ENCODE measurements around the gene TRPM5.

The TRPM5 gene

DNA sequence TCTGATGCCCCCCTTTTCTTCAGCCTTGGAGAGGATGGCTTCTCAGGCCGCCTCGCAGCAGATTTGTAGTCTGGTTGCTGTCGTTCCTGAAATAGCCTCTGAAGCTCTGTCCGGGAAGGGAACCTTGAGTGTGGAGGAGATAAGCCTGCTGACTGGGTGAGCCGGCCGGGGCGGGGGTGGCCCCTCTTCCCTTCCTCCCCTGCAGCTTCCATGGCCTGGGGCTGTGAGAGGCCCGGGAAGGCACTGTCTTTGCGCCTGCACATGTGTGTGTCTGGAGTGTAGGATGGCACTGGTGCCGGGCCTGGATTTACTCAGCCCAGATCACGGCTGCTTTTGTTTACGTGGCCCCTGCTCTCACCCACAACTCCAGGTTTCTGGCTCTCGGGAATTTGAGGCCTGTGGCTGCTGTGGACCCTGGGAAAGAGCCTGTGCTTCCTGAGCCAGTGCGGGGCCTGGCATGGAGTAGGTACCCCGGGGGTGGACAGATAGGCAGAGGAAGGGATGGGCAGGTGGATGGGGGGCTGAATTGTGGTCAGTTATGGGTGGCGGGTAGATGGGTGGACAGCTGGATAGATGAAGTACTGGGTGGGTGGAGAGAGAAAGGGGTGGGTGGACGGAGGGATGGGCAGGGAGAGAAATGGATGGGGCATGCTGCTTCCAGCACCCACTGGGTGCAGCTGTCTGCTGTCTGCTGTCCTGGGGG, 17.1 kb upstream of the TRPM5 start:
- Histone ChIP-seq H3K9me3 (ENCODE audit: control insufficient read depth in 1 of 2, low read length in 2 of 2) (no peaks in the 10 kb centered on the region), H3K27ac (ENCODE audit: low read length) (no peak overlapping the region), H3K27me3 (ENCODE audit: low read depth, low read length) (no peaks in the 10 kb centered on the region), H3K4me1 (ENCODE audit: control insufficient read depth in 1 of 2, insufficient read depth in 2 of 2, low read length in 2 of 2) (no peaks in the 10 kb centered on the region), H3K4me3 (ENCODE audit: low read depth in 1 of 2, low read length in 2 of 2) (no peak overlapping the region), H3K36me3 (ENCODE audit: control insufficient read depth in 1 of 2, insufficient read depth in 2 of 2, low read length in 2 of 2) (no peaks in the 10 kb centered on the region)

DNA sequence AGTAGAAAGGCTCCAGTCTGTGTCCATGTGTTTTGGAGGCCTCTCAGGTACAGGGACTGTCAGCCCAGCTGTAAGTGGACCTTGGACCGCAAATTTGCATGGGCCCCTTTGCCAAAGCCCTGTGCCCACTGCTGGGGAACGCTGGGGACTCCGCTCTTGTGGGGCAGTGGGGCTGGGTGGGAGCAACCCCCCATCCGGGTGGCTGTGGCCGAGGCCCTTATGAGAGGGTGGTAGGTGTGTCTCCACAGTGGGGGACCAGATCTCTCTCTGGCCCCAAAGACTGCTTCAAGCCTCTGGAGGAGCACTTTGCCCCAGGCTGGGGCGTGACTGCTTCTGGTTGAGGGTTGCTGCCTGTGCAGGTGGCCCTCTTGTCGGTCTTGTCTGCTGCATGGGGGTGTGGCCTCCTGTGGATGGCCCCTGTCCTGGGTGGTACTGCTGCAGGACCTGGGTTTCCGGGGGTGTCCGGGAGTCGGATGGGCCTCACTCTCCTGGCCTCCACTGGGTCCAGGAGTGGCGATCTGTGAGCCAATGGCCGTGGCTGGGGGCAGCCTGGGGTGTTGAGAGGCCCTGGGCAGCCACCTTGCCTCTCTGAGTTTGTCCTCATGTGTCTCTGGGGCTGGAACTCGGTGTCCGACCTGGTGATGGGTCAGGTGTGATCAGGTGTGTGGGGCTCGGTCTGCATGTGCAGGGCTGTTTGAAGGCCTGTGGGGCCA, 16.4 kb upstream of the TRPM5 start:
- Histone ChIP-seq H3K27me3 (ENCODE audit: low read depth, low read length) (no peaks in the 10 kb centered on the region), H3K4me1 (ENCODE audit: control insufficient read depth in 1 of 2, insufficient read depth in 2 of 2, low read length in 2 of 2) (no peaks in the 10 kb centered on the region), H3K9me3 (ENCODE audit: control insufficient read depth in 1 of 2, low read length in 2 of 2) (no peaks in the 10 kb centered on the region), H3K4me3 (ENCODE audit: low read depth in 1 of 2, low read length in 2 of 2) (no peak overlapping the region), H3K36me3 (ENCODE audit: control insufficient read depth in 1 of 2, insufficient read depth in 2 of 2, low read length in 2 of 2) (no peaks in the 10 kb centered on the region), H3K27ac (ENCODE audit: low read length) (no peak overlapping the region)

DNA sequence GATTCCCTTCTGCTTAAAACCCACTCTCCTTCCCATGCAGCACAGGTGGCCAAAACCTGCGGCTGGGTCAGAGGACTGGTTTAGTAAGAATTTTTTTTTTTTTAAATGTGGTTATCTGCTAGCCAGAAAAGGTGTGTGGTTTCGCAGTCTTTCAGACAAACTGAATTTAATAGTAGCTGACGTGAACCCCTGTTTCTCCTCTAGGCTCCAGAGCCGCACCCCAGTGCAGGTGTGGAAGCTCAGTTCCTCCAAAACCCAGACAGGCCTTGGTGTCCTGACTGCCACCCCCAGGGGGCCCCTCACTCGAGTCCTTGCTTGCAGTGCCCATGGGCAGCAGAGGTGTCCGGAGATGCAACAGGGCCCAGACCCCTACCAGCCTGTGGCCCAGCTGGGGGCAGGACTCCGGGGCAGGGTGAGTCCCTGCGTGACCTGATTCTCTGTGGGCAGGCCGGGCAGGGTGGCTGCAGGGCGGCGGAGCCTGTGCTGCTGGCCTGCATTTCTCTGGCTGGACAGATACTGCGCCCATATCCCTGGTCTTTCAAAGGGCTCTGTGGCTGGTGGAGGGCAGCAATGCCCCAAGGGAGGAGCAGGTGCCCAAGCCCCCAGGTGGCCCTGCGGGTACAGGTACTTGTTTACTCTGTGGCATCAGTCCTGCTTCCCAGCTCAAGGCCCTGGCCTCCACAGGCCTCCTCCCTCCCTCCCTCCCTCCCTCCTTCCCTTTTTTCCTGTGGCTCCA, 15.7 kb upstream of the TRPM5 start:
- Histone ChIP-seq H3K27me3 (ENCODE audit: low read depth, low read length) (no peaks in the 10 kb centered on the region), H3K36me3 (ENCODE audit: control insufficient read depth in 1 of 2, insufficient read depth in 2 of 2, low read length in 2 of 2) (no peaks in the 10 kb centered on the region), H3K9me3 (ENCODE audit: control insufficient read depth in 1 of 2, low read length in 2 of 2) (peaks cover 0 to 2% of the 10 kb centered on the region in 2 donors), H3K4me3 (ENCODE audit: low read depth in 1 of 2, low read length in 2 of 2) (no peak overlapping the region), H3K4me1 (ENCODE audit: control insufficient read depth in 1 of 2, insufficient read depth in 2 of 2, low read length in 2 of 2) (no peaks in the 10 kb centered on the region), H3K27ac (ENCODE audit: low read length) (peak overlapping the region; percentile 23)

DNA sequence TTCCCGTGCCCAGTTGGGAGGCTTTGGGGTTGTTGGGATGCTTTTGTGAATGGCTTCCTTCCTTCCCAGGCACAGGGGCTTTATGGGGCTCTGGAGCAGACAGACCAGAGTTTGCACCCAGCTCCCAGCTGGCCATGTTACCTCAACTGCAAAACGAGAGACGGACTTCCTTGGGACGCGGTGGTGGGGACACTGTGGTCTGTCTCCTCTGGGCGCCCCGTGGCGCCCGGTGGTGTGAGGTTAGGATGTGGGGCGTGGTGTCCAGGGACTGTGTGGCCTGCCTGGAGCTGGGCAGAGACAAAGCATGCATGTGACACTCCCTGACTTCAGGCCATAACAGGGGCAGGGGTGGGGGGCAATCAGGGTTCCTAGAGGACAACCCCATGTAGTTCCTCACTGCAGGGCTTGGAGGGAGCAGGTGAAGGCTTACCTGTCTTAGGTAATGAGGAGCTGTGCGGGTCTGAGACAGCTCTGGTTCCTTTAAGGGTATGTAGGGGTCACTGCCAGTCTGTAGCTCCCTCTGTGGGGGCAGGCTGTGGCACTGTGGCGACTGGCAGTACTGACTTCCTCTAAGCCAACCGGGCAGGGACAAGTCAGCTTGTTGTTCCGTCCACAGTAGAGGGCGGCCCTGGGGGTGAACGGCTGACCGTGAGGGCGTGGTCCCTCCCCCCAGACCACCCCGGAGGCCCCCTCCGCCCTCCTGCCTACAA, 14.9 kb upstream of the TRPM5 start:
- Histone ChIP-seq H3K36me3 (ENCODE audit: control insufficient read depth in 1 of 2, insufficient read depth in 2 of 2, low read length in 2 of 2) (no peaks in the 10 kb centered on the region), H3K4me1 (ENCODE audit: control insufficient read depth in 1 of 2, insufficient read depth in 2 of 2, low read length in 2 of 2) (no peaks in the 10 kb centered on the region), H3K4me3 (ENCODE audit: low read depth in 1 of 2, low read length in 2 of 2) (no peak overlapping the region), H3K27me3 (ENCODE audit: low read depth, low read length) (no peaks in the 10 kb centered on the region), H3K27ac (ENCODE audit: low read length) (no peak overlapping the region), H3K9me3 (ENCODE audit: control insufficient read depth in 1 of 2, low read length in 2 of 2) (peaks cover 0 to 2% of the 10 kb centered on the region in 2 donors)

DNA sequence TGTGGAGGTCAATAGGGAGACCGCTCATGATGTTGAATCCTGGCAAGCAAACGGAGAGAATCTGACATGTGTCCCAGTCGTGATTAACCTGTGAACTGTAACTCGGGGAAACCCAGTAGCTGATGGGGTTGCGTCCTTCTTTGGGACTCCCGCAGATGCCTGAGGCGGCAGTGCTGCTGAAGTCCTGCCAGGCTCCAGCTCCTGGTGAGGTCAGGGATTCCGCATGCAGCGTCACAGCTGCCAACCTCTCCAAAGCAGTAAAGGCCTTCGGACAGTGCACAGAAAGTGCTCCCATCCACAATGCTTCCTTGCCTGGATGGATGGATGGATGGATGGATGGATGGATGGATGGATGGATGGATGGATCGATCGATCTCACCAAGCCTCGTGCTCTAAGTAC, 14.0 kb upstream of the TRPM5 start:
- no peaks in the 10 kb centered on the region for H3K36me3 ChIP-seq (ENCODE audit: control insufficient read depth in 1 of 2, insufficient read depth in 2 of 2, low read length in 2 of 2)
- no peaks in the 10 kb centered on the region for H3K4me1 ChIP-seq (ENCODE audit: control insufficient read depth in 1 of 2, insufficient read depth in 2 of 2, low read length in 2 of 2)
- H3K9me3 ChIP-seq (ENCODE audit: control insufficient read depth in 1 of 2, low read length in 2 of 2) = peaks cover 0 to 2% of the 10 kb centered on the region in 2 donors
- no peak overlapping the region for H3K27ac ChIP-seq (ENCODE audit: low read length)
- H3K27me3 ChIP-seq (ENCODE audit: low read depth, low read length) = no peaks in the 10 kb centered on the region
- no peak overlapping the region for H3K4me3 ChIP-seq (ENCODE audit: low read depth in 1 of 2, low read length in 2 of 2)

DNA sequence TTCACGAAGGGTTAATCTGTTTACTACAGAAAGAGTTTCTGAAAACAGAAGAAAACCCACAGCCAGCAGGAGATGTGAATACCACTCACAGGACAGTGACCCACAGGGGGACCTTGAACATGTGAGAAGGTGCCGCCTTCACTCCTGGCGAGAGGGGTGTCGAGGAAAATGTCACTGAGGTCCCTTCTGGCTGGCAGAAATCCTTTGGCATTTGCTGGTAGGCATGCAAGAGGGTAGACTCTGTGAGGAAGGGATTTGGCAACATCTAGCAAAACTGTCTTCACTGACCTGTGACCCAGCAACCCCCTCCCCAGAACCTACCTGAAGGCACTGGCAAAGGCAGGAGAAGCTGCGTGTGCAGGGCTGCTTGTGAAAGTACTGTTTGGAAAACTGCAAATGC, 9.1 kb upstream of the TRPM5 start:
- peaks cover 0 to 2% of the 10 kb centered on the region in 2 donors for H3K9me3 ChIP-seq (ENCODE audit: control insufficient read depth in 1 of 2, low read length in 2 of 2)
- H3K27ac ChIP-seq (ENCODE audit: low read length) = no peak overlapping the region
- H3K4me3 ChIP-seq (ENCODE audit: low read depth in 1 of 2, low read length in 2 of 2) = no peak overlapping the region
- H3K4me1 ChIP-seq (ENCODE audit: control insufficient read depth in 1 of 2, insufficient read depth in 2 of 2, low read length in 2 of 2) = no peaks in the 10 kb centered on the region
- no peaks in the 10 kb centered on the region for H3K36me3 ChIP-seq (ENCODE audit: control insufficient read depth in 1 of 2, insufficient read depth in 2 of 2, low read length in 2 of 2)
- no peaks in the 10 kb centered on the region for H3K27me3 ChIP-seq (ENCODE audit: low read depth, low read length)

DNA sequence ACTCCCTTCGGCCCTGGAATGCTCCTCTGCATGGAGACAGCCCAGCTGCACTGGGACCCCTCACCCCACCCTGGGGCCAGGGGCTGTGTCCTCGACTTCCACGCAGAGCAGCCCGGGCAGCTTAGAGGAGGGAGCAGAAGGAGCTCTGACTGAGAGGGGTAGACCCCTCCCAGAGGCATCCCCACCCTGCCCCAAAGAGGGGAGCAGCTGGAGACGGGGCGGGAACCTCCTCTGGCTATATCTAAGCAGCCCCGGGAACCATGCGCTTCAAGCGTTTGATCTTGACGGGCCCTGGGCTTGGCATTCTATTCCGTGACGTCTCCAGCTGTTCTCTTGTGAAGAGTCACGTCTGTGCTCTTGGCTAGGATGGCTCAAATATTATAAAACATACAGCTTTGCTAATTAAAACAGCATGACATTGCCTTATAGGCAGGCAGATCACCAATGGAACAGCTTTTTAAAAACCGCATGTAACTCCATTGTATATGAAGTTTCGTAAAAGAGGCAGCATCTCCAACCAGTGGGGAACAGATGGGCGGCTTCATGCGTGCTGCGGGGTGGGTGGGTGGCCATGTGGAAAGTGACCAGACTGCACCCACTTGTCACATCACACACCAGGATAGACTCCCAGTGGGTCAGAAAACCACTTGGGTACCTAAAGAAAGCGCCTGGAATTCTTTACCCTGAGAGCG, 8.2 kb upstream of the TRPM5 start:
- no peaks in the 10 kb centered on the region for H3K27me3 ChIP-seq (ENCODE audit: low read depth, low read length)

DNA sequence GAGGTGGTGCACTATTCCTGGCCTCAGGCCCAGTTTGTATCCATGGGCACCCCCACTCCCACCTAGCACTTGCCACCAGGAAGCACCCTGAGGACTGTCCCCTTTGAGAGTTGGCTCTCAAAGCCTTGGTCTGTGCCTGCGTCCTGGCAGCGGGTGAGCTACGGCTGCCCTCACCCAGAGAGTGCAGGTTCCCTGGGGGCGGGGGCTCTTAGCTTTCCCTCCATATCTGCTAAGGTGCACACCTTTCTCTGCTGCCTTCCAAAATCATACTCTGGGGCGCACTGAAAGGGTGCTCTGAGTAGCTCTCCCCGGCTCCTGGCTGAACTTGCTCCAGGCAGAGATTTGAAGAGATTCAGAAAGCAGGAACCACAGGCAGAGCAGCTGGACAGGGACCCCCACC, 7.6 kb upstream of the TRPM5 start:
- H3K9me3 ChIP-seq (ENCODE audit: control insufficient read depth in 1 of 2, low read length in 2 of 2) = peaks cover 0 to 2% of the 10 kb centered on the region in 2 donors
- H3K4me1 ChIP-seq (ENCODE audit: control insufficient read depth in 1 of 2, insufficient read depth in 2 of 2, low read length in 2 of 2) = no peaks in the 10 kb centered on the region
- no peaks in the 10 kb centered on the region for H3K27me3 ChIP-seq (ENCODE audit: low read depth, low read length)
- H3K4me3 ChIP-seq (ENCODE audit: low read depth in 1 of 2, low read length in 2 of 2) = no peak overlapping the region
- no peaks in the 10 kb centered on the region for H3K36me3 ChIP-seq (ENCODE audit: control insufficient read depth in 1 of 2, insufficient read depth in 2 of 2, low read length in 2 of 2)
- no peak overlapping the region for H3K27ac ChIP-seq (ENCODE audit: low read length)

More for the DNA sequence above, 8.2 kb upstream of the TRPM5 start:
- H3K27ac ChIP-seq (ENCODE audit: low read length) = no peak overlapping the region
- H3K36me3 ChIP-seq (ENCODE audit: control insufficient read depth in 1 of 2, insufficient read depth in 2 of 2, low read length in 2 of 2) = no peaks in the 10 kb centered on the region
- no peaks in the 10 kb centered on the region for H3K4me1 ChIP-seq (ENCODE audit: control insufficient read depth in 1 of 2, insufficient read depth in 2 of 2, low read length in 2 of 2)
- H3K4me3 ChIP-seq (ENCODE audit: low read depth in 1 of 2, low read length in 2 of 2) = no peak overlapping the region
- H3K9me3 ChIP-seq (ENCODE audit: control insufficient read depth in 1 of 2, low read length in 2 of 2) = peaks cover 0 to 2% of the 10 kb centered on the region in 2 donors

DNA sequence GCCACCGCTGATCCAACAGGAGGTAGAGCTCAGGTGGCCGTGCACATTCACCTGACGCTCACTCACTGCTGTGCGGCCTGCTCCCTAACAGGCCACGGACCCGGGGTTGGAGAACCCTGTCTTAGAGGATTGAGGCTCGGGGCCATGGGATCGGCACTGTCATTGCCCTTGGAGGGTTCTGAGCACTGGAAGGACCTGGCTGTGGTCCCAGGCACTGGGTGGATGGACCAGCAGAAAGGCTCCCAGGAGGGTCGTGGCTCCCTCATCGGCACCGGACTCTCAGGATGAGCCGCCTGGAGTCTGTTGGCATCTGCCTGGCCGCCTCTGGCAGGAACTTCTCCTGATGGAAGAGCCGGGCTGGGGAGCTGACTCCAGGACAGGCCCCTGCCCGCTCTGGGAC, 7.0 kb upstream of the TRPM5 start:
- H3K4me1 ChIP-seq (ENCODE audit: control insufficient read depth in 1 of 2, insufficient read depth in 2 of 2, low read length in 2 of 2) = no peaks in the 10 kb centered on the region
- H3K9me3 ChIP-seq (ENCODE audit: control insufficient read depth in 1 of 2, low read length in 2 of 2) = peaks cover 0 to 2% of the 10 kb centered on the region in 2 donors
- no peaks in the 10 kb centered on the region for H3K36me3 ChIP-seq (ENCODE audit: control insufficient read depth in 1 of 2, insufficient read depth in 2 of 2, low read length in 2 of 2)
- no peaks in the 10 kb centered on the region for H3K27me3 ChIP-seq (ENCODE audit: low read depth, low read length)
- no peak overlapping the region for H3K4me3 ChIP-seq (ENCODE audit: low read depth in 1 of 2, low read length in 2 of 2)
- no peak overlapping the region for H3K27ac ChIP-seq (ENCODE audit: low read length)

DNA sequence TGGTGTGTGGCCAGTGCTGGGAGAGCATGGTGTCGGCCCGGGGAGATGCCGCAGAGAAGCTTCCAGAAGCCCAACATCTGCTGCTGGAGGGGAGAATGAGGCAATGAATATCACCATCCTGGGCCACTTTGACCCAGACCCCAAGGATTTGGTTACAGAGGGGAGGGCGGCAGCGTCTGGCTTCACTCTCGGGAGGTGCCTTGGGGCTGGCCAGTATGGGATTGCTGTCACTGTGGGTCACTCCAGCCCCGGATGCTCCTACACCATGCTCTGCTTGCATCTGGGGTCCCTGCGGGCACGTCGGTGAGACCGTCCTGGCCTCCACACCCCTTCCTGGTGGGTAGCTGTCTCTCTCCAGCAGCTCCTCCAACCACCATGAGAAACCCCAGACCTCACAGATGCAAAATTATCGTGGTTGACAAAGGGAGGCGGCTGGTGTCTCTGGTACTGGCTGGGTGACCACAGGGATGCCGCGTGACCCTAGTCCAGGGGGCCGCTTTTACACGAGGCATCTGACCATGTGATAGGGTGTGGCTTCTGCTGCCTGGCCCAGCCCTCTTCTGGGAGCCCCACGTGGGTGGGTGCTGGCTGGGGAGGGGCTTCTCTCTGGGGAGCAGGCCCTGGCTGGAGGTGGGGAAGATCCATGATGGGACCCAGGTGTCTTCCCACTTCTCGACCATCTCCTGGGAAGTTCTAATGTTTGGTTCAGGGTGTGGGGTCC, 6.2 kb upstream of the TRPM5 start:
- no peak overlapping the region for H3K4me3 ChIP-seq (ENCODE audit: low read depth in 1 of 2, low read length in 2 of 2)
- no peak overlapping the region for H3K27ac ChIP-seq (ENCODE audit: low read length)
- no peaks in the 10 kb centered on the region for H3K36me3 ChIP-seq (ENCODE audit: control insufficient read depth in 1 of 2, insufficient read depth in 2 of 2, low read length in 2 of 2)
- peaks cover 0 to 5% of the 10 kb centered on the region in 2 donors for H3K4me1 ChIP-seq (ENCODE audit: control insufficient read depth in 1 of 2, insufficient read depth in 2 of 2, low read length in 2 of 2)
- H3K9me3 ChIP-seq (ENCODE audit: control insufficient read depth in 1 of 2, low read length in 2 of 2) = peaks cover 0 to under 1% of the 10 kb centered on the region in 2 donors
- no peaks in the 10 kb centered on the region for H3K27me3 ChIP-seq (ENCODE audit: low read depth, low read length)

Measured in muscle layer of duodenum (tissue), 2 donors.